ENCODE data around the gene MBD3.

MBD3 gene

GRCh38 chr19:1576242-1577089 is 16.2 kb downstream of the MBD3 start:
- Histone ChIP-seq H3K9me3 (ENCODE audit: insufficient read depth, low read length) (no peaks in the 10 kb centered on the region), H3K9ac (ENCODE audit: insufficient read length, low read depth) (no peak overlapping the region), H3K27me3 (ENCODE audit: insufficient read depth, insufficient read length) (no peaks in the 10 kb centered on the region), H3K4me3 (ENCODE audit: insufficient read length, low read depth) (no peak overlapping the region), H3K4me1 (ENCODE audit: insufficient read depth, insufficient read length) (peaks cover 4% of the 10 kb centered on the region), H3K36me3 (ENCODE audit: insufficient read depth, insufficient read length, low read length) (peaks cover 66% of the 10 kb centered on the region)
- DNase-seq (ENCODE audit: low read depth, low spot score): no peak
- TF ChIP-seq ZNF274 (IDR thresholded peaks at IDR 0.05; ENCODE audit: low read depth, low read length) (no peak), SUZ12 (IDR thresholded peaks at IDR 0.05; ENCODE audit: extremely low read depth, insufficient read depth, insufficient read length) (no peak), YY1 (IDR thresholded peaks at IDR 0.05; ENCODE audit: insufficient read depth, insufficient read length) (no peak)

DNA sequence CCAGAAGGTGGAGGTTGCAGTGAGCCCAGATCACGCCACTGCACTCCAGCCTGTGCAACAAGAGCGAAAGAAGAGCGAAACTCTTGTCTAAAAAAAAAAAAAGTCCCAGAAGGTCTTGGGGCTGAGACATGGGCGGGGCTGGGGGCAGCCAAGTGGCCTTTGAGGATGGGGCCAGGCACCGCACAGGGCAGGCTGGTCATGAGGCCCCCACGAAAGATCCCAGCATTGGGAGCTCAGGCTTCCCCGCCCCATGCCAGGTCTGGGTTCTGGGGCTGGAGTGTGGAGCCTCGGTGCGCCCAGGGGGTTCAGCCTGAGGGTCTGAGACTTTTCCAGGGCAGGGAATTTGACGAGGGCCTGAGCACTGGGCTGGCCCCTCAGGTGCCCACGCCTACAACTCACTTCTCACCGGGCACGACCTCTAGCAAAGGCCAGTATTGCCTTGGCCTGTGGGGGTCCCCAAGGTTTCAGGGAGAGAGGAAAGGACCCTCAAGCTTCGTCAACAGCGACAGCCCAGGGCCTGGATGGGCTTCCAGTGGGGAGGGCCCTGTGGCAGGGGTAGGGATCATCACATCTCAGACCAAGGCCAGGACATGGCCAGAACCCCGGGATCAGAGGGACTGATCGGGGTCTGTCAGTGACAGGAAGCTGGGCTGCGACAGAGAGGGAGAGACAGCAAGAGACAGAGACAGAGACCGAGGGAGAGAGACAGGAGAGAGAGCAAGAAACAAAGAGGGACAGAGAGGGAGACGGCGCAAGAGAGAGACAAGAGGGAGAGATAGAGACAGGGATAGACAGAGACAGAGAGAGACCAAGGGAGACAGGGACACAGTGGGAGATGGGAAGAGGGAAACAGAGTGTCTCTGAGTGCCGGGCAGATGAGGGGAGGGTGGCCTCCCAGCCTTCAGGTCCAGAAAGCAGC is 17.1 kb downstream of the MBD3 start:
- H3K4me3 ChIP-seq (ENCODE audit: insufficient read length, low read depth): no peak overlapping the region
- H3K4me1 ChIP-seq (ENCODE audit: insufficient read depth, insufficient read length): peaks cover 3% of the 10 kb centered on the region
- H3K36me3 ChIP-seq (ENCODE audit: insufficient read depth, insufficient read length, low read length): peaks cover 57% of the 10 kb centered on the region
- no peaks in the 10 kb centered on the region for H3K9me3 ChIP-seq (ENCODE audit: insufficient read depth, low read length)
- DNase-seq (ENCODE audit: low read depth, low spot score): no peak
- TF ChIP-seq YY1 (IDR thresholded peaks at IDR 0.05; ENCODE audit: insufficient read depth, insufficient read length): no peak
- no peak for TF ChIP-seq SUZ12 (IDR thresholded peaks at IDR 0.05; ENCODE audit: extremely low read depth, insufficient read depth, insufficient read length)
- TF ChIP-seq ZNF274 (IDR thresholded peaks at IDR 0.05; ENCODE audit: low read depth, low read length): no peak
- H3K9ac ChIP-seq (ENCODE audit: insufficient read length, low read depth): no peak overlapping the region
- H3K27me3 ChIP-seq (ENCODE audit: insufficient read depth, insufficient read length): no peaks in the 10 kb centered on the region

DNA sequence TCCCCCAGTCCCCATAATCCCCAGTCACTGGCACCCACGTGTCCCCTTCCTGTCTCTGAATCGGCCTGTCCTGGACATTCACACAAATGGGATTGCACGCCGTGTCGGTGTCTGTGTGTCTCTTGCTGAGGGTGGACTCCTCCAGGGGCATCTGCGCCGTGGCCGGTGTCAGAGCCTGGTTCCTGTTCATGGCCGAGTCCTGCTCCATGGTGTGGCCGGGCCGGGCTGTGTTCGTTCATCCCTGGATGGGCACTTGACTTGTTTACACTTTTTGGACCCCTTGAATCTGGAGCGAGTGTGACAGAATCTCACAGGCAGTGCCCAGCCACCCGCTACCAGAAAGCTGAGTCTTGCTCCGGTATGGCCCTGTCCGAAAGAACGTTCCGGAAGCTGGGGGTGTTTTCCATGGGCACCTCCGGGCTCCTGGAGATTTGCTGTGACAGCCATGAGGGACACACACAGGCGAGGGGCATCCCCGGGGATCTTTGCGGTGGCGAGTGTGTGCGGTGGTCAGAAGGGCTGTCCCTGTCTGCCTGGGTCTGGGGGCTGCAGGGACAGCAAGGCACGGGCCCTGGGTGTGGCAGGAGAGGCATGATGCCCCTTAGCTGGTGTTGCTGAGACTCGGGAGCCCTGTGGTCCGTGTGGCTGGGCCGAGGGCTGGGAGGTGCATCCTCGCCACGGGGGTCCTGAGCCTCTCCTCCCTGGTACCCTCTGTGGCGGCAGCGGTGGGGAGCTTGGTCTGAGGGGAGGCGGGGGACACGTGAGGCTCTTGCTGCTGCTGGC is 18.1 kb downstream of the MBD3 start:
- Histone ChIP-seq H3K4me3 (ENCODE audit: insufficient read length, low read depth) (no peak overlapping the region), H3K9me3 (ENCODE audit: insufficient read depth, low read length) (no peaks in the 10 kb centered on the region), H3K27me3 (ENCODE audit: insufficient read depth, insufficient read length) (peaks cover 3% of the 10 kb centered on the region), H3K36me3 (ENCODE audit: insufficient read depth, insufficient read length, low read length) (peaks cover 47% of the 10 kb centered on the region), H3K9ac (ENCODE audit: insufficient read length, low read depth) (no peak overlapping the region), H3K4me1 (ENCODE audit: insufficient read depth, insufficient read length) (peaks cover 5% of the 10 kb centered on the region)
- no peak for DNase-seq (ENCODE audit: low read depth, low spot score)
- TF ChIP-seq YY1 (IDR thresholded peaks at IDR 0.05; ENCODE audit: insufficient read depth, insufficient read length) (no peak), ZNF274 (IDR thresholded peaks at IDR 0.05; ENCODE audit: low read depth, low read length) (no peak), SUZ12 (IDR thresholded peaks at IDR 0.05; ENCODE audit: extremely low read depth, insufficient read depth, insufficient read length) (no peak)

DNA sequence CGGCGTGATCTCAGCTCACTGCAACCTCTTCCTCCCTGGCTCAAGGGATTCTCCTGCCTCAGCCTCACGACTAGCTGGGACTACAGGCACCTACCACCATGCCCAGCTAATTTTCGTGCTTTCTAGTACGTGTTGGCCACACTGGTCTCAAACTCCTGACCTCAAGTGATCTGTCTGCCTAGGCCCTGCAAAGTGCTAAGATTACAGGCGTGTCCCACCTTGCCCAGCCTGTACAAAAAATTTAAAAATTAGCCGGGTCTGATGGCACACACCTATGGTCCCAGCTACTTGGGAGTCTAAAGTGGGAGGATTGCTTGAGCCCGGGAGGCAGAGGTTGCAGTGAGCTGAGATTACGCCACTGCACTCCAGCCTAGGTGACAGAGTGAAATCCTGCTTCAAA is 19.9 kb downstream of the MBD3 start:
- Histone ChIP-seq H3K9ac (ENCODE audit: insufficient read length, low read depth) (no peak overlapping the region), H3K36me3 (ENCODE audit: insufficient read depth, insufficient read length, low read length) (peaks cover 32% of the 10 kb centered on the region), H3K4me3 (ENCODE audit: insufficient read length, low read depth) (no peak overlapping the region), H3K9me3 (ENCODE audit: insufficient read depth, low read length) (peaks cover 7% of the 10 kb centered on the region; the same call in 1 of the 2 replicates), H3K4me1 (ENCODE audit: insufficient read depth, insufficient read length) (peaks cover 11% of the 10 kb centered on the region), H3K27me3 (ENCODE audit: insufficient read depth, insufficient read length) (peaks cover 12% of the 10 kb centered on the region)
- DNase-seq (ENCODE audit: low read depth, low spot score): no peak
- no peak for TF ChIP-seq ZNF274 (IDR thresholded peaks at IDR 0.05; ENCODE audit: low read depth, low read length)
- TF ChIP-seq SUZ12 (IDR thresholded peaks at IDR 0.05; ENCODE audit: extremely low read depth, insufficient read depth, insufficient read length): no peak
- no peak for TF ChIP-seq YY1 (IDR thresholded peaks at IDR 0.05; ENCODE audit: insufficient read depth, insufficient read length)

DNA sequence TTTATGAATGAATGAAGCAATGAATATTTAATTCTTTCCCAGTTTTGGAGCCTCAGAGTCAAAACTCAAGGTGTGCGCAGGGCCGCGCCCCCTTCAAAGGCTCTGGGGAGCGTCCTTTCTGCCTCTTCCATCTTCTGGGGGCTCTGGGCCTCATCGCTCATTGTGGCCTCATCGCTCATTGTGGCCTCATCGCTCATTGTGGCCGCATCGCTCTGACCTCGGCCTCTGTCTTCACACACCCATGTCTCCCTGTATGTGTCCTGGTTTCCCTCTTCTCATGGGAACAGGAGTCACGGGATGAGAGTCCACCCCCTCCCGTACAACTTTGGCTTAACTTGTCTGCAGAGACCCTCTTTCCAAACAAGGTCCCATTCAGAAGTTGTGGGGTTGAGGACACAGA is 21.3 kb downstream of the MBD3 start:
- Histone ChIP-seq H3K4me3 (ENCODE audit: insufficient read length, low read depth) (no peak overlapping the region), H3K4me1 (ENCODE audit: insufficient read depth, insufficient read length) (peaks cover 11% of the 10 kb centered on the region), H3K27me3 (ENCODE audit: insufficient read depth, insufficient read length) (peaks cover 12% of the 10 kb centered on the region), H3K9me3 (ENCODE audit: insufficient read depth, low read length) (peaks cover 7% of the 10 kb centered on the region; the same call in 1 of the 2 replicates), H3K9ac (ENCODE audit: insufficient read length, low read depth) (no peak overlapping the region), H3K36me3 (ENCODE audit: insufficient read depth, insufficient read length, low read length) (peaks cover 20% of the 10 kb centered on the region)
- no peak for DNase-seq (ENCODE audit: low read depth, low spot score)
- TF ChIP-seq ZNF274 (IDR thresholded peaks at IDR 0.05; ENCODE audit: low read depth, low read length) (no peak), YY1 (IDR thresholded peaks at IDR 0.05; ENCODE audit: insufficient read depth, insufficient read length) (no peak), SUZ12 (IDR thresholded peaks at IDR 0.05; ENCODE audit: extremely low read depth, insufficient read depth, insufficient read length) (no peak)

GRCh38 chr19:1570836-1571235 is 21.8 kb downstream of the MBD3 start:
- Histone ChIP-seq H3K9ac (ENCODE audit: insufficient read length, low read depth) (no peak overlapping the region), H3K4me3 (ENCODE audit: insufficient read length, low read depth) (no peak overlapping the region), H3K9me3 (ENCODE audit: insufficient read depth, low read length) (peaks cover 7% of the 10 kb centered on the region; the same call in 1 of the 2 replicates), H3K36me3 (ENCODE audit: insufficient read depth, insufficient read length, low read length) (peaks cover 19% of the 10 kb centered on the region), H3K4me1 (ENCODE audit: insufficient read depth, insufficient read length) (peaks cover 14% of the 10 kb centered on the region), H3K27me3 (ENCODE audit: insufficient read depth, insufficient read length) (peaks cover 12% of the 10 kb centered on the region)
- TF ChIP-seq ZNF274 (IDR thresholded peaks at IDR 0.05; ENCODE audit: low read depth, low read length) (no peak), SUZ12 (IDR thresholded peaks at IDR 0.05; ENCODE audit: extremely low read depth, insufficient read depth, insufficient read length) (no peak), YY1 (IDR thresholded peaks at IDR 0.05; ENCODE audit: insufficient read depth, insufficient read length) (no peak)
- DNase-seq (ENCODE audit: low read depth, low spot score): no peak
